Ovary (tissue), 9 donors: Measurements from ENCODE around the gene SDK1. TPM values are rescaled to one million over a fixed set of nuclear protein-coding genes. Genes with fewer than 3 reads are reported as not detected.

ENCODE experiments used
- DNase-seq, 5 donors: peaks; one replicate each; pipeline ENCODE4 v3.0.0-alpha.2; 2019 to 2020
- H3K27ac ChIP-seq, 2 donors: fragments of 200-600 bp; one replicate each; pipeline versions ENCODE4 v1.5.1 to v1.8.0; 2019 to 2022
- H3K27me3 ChIP-seq: fragments of 200-600 bp; one replicate; pipeline ENCODE4 v1.8.0; 2022
- H3K36me3 ChIP-seq: fragments of 200-600 bp; sonication (generic); one replicate; pipeline ENCODE4 v1.5.1; 2019
- H3K4me1 ChIP-seq: one replicate; pipeline ENCODE4 v1.8.1; 2013; ENCODE audit warnings: mild to moderate bottlenecking, moderate library complexity; ENCODE audit not compliant: insufficient read depth
- H3K4me3 ChIP-seq: fragments of 200-600 bp; sonication (generic); one replicate; pipeline ENCODE4 v1.5.1; 2017
- H3K9me3 ChIP-seq, 2 donors: fragments of 200-600 bp in 1 of 2; sonication (generic) in 1 of 2; one replicate each; pipeline versions ENCODE4 v1.5.1 to v1.8.1; 2013 to 2019; ENCODE audit warnings: mild to moderate bottlenecking in 1 of 2, moderate library complexity in 1 of 2
- CTCF ChIP-seq, 3 donors: fragments of 450-650 bp in 2 of 3; fragments of 200-600 bp in 1 of 3; IDR thresholded peaks; one replicate each; pipeline versions ENCODE4 v1.5.1 to v1.8.0; 2016 to 2022; ENCODE audit warnings: antibody characterized with exemption in 3 of 3, mild to moderate bottlenecking in 1 of 3
- EP300 ChIP-seq: sonication (generic); formaldehyde crosslinking; IDR thresholded peaks from one replicate; pipeline ENCODE4 v1.6.1; 2017; ENCODE audit warnings: antibody characterized with exemption
- POLR2A ChIP-seq: fragments of 450-650 bp; IDR thresholded peaks from one replicate; pipeline ENCODE4 v1.6.1; 2017; ENCODE audit warnings: antibody characterized with exemption, mild to moderate bottlenecking, moderate library complexity
- WGBS, 3 donors: extraction: QIAGEN DNeasy Blood & Tissue Kit in 1 of 3; methylation state at CpG; one replicate each; pipeline versions ENCODE4 v1.1.5 to v1.1.7; 2013 to 2017; 5-methylcytosine and 5-hydroxymethylcytosine counted together
- intact Hi-C, 4 donors: fragments of 100-400 bp; cut with DNase I; formaldehyde crosslinking; loops; one replicate each; pipeline versions ENCODE4 v1.11.0 to v1.15.1; 2022 to 2023
- polyA plus RNA-seq, 2 donors: library from polyadenylated mRNA; stranded (reverse); fragments of 200-250 nt in 1 of 2; fragments of 350-450 nt in 1 of 2; fragmentation: Illumina TruSeq in 1 of 2; extraction: RNeasy Lipid Tissue Mini Kit (QIAGEN cat#74804) in 1 of 2; gene quantifications; one replicate each; pipeline ENCODE4 v1.2.3, GENCODE V29; 2013 to 2014
- total RNA-seq, 7 donors: library from RNA; depleted of rRNA in 2 of 7; stranded (reverse); fragments of >200 nt in 2 of 7; fragmentation: NEBNext Ultra II Directional in 3 of 7; extraction: Animal tissue kit (Norgen Biotek cat#: 25700) in 3 of 7; gene quantifications; one replicate each; pipeline versions ENCODE4 v1.1.0 to v1.2.4, GENCODE V29; 2016 to 2023
- donor health status: DM: no; HTN: no; CAD: no; lungs with moderate emphysema.
- donor health status: DM: no; HTN: no; CAD: no.
- donor health status: Bipolar disorder and iron deficiency.
- donor health status: DM: yes; HTN: yes; CAD: no.
- donor health status: DM: no; HTN: no; CAD: no.
- donor health status: DM: yes; HTN: yes; CAD: no.

Gene SDK1
- total and polyA plus RNA-seq, 9 donors: 1.2 to 13.3 (median 4.4) TPM

GRCh38 chr7:4045975-4046374 is 744.9 kb downstream of the SDK1 start:
- H3K4me1 ChIP-seq: no peaks in the 10 kb centered on the region
- no peaks in the 10 kb centered on the region for H3K9me3 ChIP-seq
- no peak for DNase-seq
- 92% methylated on average over 8 of the region's 8 CpGs for WGBS, 3 donors
- no peaks in the 10 kb centered on the region for H3K27me3 ChIP-seq
- intact Hi-C loops: no loop called here
- H3K4me3 ChIP-seq: no peak overlapping the region
- no peak overlapping the region for H3K27ac ChIP-seq
- H3K36me3 ChIP-seq: no peaks in the 10 kb centered on the region
- TF ChIP-seq CTCF (IDR thresholded peaks at IDR 0.05): no peak
- TF ChIP-seq EP300: no peak
- no peak for TF ChIP-seq POLR2A

- no peaks in the 10 kb centered on the region for H3K9me3 ChIP-seq
- no peaks in the 10 kb centered on the region for H3K36me3 ChIP-seq
- DNase-seq: no peak
- no peaks in the 10 kb centered on the region for H3K4me1 ChIP-seq
- intact Hi-C loops: no loop called here
- H3K27ac ChIP-seq: no peak overlapping the region
- TF ChIP-seq CTCF (IDR thresholded peaks at IDR 0.05): no peak
- no peak for TF ChIP-seq POLR2A
- no peak for TF ChIP-seq EP300
- 92 to 98% (median 92%) methylated on average over 14 of the region's 14 CpGs for WGBS, 3 donors
- no peaks in the 10 kb centered on the region for H3K27me3 ChIP-seq
- H3K4me3 ChIP-seq: no peak overlapping the region
Measured at GRCh38 chr7:4048336-4048735, 747.3 kb downstream of the SDK1 start.

- no peak for DNase-seq
- Histone ChIP-seq H3K9me3 (no peaks in the 10 kb centered on the region), H3K27me3 (no peaks in the 10 kb centered on the region), H3K4me1 (no peaks in the 10 kb centered on the region), H3K36me3 (no peaks in the 10 kb centered on the region), H3K27ac (no peak overlapping the region), H3K4me3 (no peak overlapping the region)
- 90 to 97% (median 91%) methylated on average over 13 of the region's 13 CpGs for WGBS, 3 donors
- TF ChIP-seq POLR2A (no peak), EP300 (no peak), CTCF (IDR thresholded peaks at IDR 0.05) (no peak)
- intact Hi-C loops: no loop called here
Measured at GRCh38 chr7:4049202-4049601, 748.1 kb downstream of the SDK1 start.

- H3K9me3 ChIP-seq: no peaks in the 10 kb centered on the region
- DNase-seq: no peak
- no peaks in the 10 kb centered on the region for H3K4me1 ChIP-seq
- intact Hi-C loops: no loop called here
- H3K4me3 ChIP-seq: no peak overlapping the region
- H3K36me3 ChIP-seq: no peaks in the 10 kb centered on the region
- H3K27me3 ChIP-seq: no peaks in the 10 kb centered on the region
- TF ChIP-seq EP300: no peak
- WGBS, 3 donors: 72 to 82% (median 72%) methylated on average over 11 of the region's 11 CpGs
- no peak overlapping the region for H3K27ac ChIP-seq
Measured at GRCh38 chr7:4050126-4050660, 749.1 kb downstream of the SDK1 start.

- TF ChIP-seq CTCF (IDR thresholded peaks at IDR 0.05) (no peak), EP300 (no peak), POLR2A (no peak)
- no peak overlapping the region for H3K4me3 ChIP-seq
- H3K27ac ChIP-seq: no peak overlapping the region
- 81 to 91% (median 86%) methylated on average over 11 of the region's 11 CpGs for WGBS, 3 donors
- no peaks in the 10 kb centered on the region for H3K36me3 ChIP-seq
- H3K27me3 ChIP-seq: no peaks in the 10 kb centered on the region
- no peak for DNase-seq
- intact Hi-C loops: no loop called here
- no peaks in the 10 kb centered on the region for H3K4me1 ChIP-seq
- no peaks in the 10 kb centered on the region for H3K9me3 ChIP-seq
Measured at GRCh38 chr7:4051696-4052095, 750.6 kb downstream of the SDK1 start.
